HL-60 (cell line): Measurements from ENCODE around the gene INPP5E.

Experiments
- DNase-seq, 2 experiments: peaks; one replicate each; pipeline ENCODE4 v3.0.0-alpha.2; 2010 to 2020; ENCODE audit warnings: low read depth in 1 of 2, low spot score in 1 of 2
- H3K27ac ChIP-seq: fragments of 250-450 bp; sonication (Bioruptor Pico); replicated peaks from 2 replicates; pipeline ENCODE4 v1.5.1; 2020; ENCODE audit warnings: mild to moderate bottlenecking, moderate library complexity
- H3K27me3 ChIP-seq: fragments of 250-450 bp; sonication (Bioruptor Pico); 2 replicates; pipeline ENCODE4 v1.5.1; 2021; ENCODE audit warnings: mild to moderate bottlenecking, moderate library complexity; ENCODE audit not compliant: insufficient read depth, poor library complexity, severe bottlenecking
- H3K4me3 ChIP-seq: replicated peaks from 2 replicates; pipeline ENCODE4 v1.5.1; 2011; ENCODE audit warnings: mild to moderate bottlenecking, control low read depth, low read length; ENCODE audit not compliant: insufficient read depth
- CTCF ChIP-seq: IDR thresholded peaks from one replicate; pipeline ENCODE4 v1.5.1; 2011; ENCODE audit warnings: low read length, control low read depth, inconsistent platforms; ENCODE audit not compliant: insufficient read depth
- GABPA ChIP-seq: IDR thresholded peaks from 2 replicates; pipeline ENCODE4 v1.6.1; 2012; ENCODE audit warnings: low read depth
- POLR2AphosphoS5 ChIP-seq: IDR thresholded peaks from 2 replicates; pipeline ENCODE4 v1.6.1; 2012; ENCODE audit warnings: low read depth
- REST ChIP-seq: IDR thresholded peaks from 2 replicates; pipeline ENCODE4 v1.6.1; 2012; ENCODE audit warnings: low read depth; ENCODE audit not compliant: insufficient replicate concordance
- SPI1 ChIP-seq: IDR thresholded peaks from 2 replicates; pipeline ENCODE4 v1.6.1; 2012; ENCODE audit warnings: low read depth, mild to moderate bottlenecking, borderline replicate concordance

INPP5E gene

GRCh38 chr9:136404801-136405136 is 34.9 kb downstream of the INPP5E start:
- no peak for TF ChIP-seq GABPA
- TF ChIP-seq SPI1 = no peak
- no peak for TF ChIP-seq POLR2AphosphoS5
- no peak overlapping the region for H3K4me3 ChIP-seq
- H3K27ac ChIP-seq = no peak overlapping the region
- no peaks in the 10 kb centered on the region for H3K27me3 ChIP-seq
- DNase-seq = no peak

GRCh38 chr9:136403915-136404800 is 35.5 kb downstream of the INPP5E start:
- no peaks in the 10 kb centered on the region for H3K27me3 ChIP-seq
- TF ChIP-seq POLR2AphosphoS5 (no peak), SPI1 (no peak), CTCF (no peak), REST (no peak), GABPA (no peak)
- H3K4me3 ChIP-seq = no peak overlapping the region
- no peak overlapping the region for H3K27ac ChIP-seq
- no peak for DNase-seq

- H3K4me3 ChIP-seq = no peak overlapping the region
- DNase-seq = no peak
- H3K27ac ChIP-seq = no peak overlapping the region
- H3K27me3 ChIP-seq = no peaks in the 10 kb centered on the region
- TF ChIP-seq POLR2AphosphoS5 (no peak), SPI1 (no peak), GABPA (no peak), CTCF (no peak), REST (no peak)
Observed at GRCh38 chr9:136403538-136403914, 36.1 kb downstream of the INPP5E start.

GRCh38 chr9:136402067-136402466 is 37.6 kb downstream of the INPP5E start:
- DNase-seq = no peak
- no peak for TF ChIP-seq REST
- TF ChIP-seq SPI1 = no peak
- TF ChIP-seq POLR2AphosphoS5 = no peak
- no peak for TF ChIP-seq CTCF
- Histone ChIP-seq H3K27ac (no peak overlapping the region), H3K27me3 (no peaks in the 10 kb centered on the region), H3K4me3 (no peak overlapping the region)
